ACC112 (cell line): ENCODE results near the gene CHD9.
A peak's percentile ranks its signal among the peaks of the same experiment; 100 is the strongest.

ENCODE experiments used
- H2AFZ ChIP-seq: fragments of 200-600 bp; sonication (generic); one replicate; pipeline ENCODE4 v1.6.0; 2017; ENCODE audit warnings: antibody characterized with exemption, low read length; ENCODE audit not compliant: unreplicated experiment
- H3K27ac ChIP-seq: fragments of 200-600 bp; sonication (generic); 2 replicates; pipeline ENCODE4 v1.5.1; 2014; ENCODE audit warnings: low read depth, mild to moderate bottlenecking, antibody characterized with exemption, low read length, moderate library complexity
- H3K27me3 ChIP-seq: fragments of 200-600 bp; sonication (generic); 2 replicates; pipeline ENCODE4 v1.6.1; 2014; ENCODE audit warnings: mild to moderate bottlenecking, antibody characterized with exemption, low read length, moderate library complexity, mixed read lengths; ENCODE audit not compliant: insufficient read depth
- H3K36me3 ChIP-seq: fragments of 200-600 bp; sonication (generic); 2 replicates; pipeline ENCODE4 v1.6.1; 2016; ENCODE audit warnings: mild to moderate bottlenecking, antibody characterized with exemption, low read length, moderate library complexity, mixed read lengths; ENCODE audit not compliant: insufficient read depth
- H3K4me1 ChIP-seq: fragments of 200-600 bp; sonication (generic); one replicate; pipeline ENCODE4 v1.6.1; 2016; ENCODE audit warnings: low read length, mixed read lengths; ENCODE audit not compliant: insufficient read depth, unreplicated experiment, control insufficient read depth
- H3K4me3 ChIP-seq: fragments of 200-600 bp; sonication (generic); 2 replicates; pipeline ENCODE4 v1.5.1; 2014; ENCODE audit warnings: mild to moderate bottlenecking, low read depth, low read length
- H3K79me2 ChIP-seq: fragments of 200-600 bp; sonication (generic); one replicate; pipeline ENCODE4 v1.6.0; 2016; ENCODE audit warnings: low read length; ENCODE audit not compliant: control insufficient read depth, unreplicated experiment, insufficient read depth

CHD9 gene

DNA sequence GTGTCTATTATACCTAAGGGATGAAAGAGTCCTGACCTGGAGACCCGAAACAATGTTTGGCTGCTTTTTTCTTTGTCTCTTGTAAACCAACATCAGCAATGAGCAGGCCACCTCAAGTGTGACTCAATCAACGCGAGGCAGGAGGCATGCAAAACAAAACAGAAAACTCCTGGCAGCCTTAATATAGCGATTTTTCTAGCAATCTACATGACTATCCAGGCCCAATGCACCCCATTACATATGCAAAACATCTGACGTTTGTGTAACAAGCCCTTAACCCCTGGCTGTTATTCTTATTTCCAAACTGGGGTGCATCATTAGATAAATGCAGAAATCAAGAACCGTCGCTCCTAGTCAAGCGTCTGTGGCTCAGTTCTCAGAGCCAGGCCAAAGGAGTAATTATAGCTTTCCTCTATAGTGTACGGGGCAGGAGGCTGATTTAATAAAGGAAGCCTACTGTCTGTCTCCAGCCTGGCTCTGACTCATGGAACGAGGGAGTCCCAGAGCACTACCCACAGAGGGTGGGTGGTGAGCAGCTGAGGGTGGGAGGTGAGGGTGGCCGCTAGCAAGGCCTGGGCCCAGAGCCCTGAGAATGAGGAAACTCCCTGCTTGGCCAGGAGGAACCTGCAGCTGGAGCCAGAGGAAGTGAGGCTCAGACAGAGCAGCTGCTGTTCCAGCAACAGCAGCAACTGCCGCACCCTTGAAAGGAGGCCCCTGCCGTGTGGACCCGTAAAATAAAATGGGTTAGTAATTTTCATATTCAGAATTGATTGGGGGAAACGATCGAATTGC is 43.9 kb downstream of the CHD9 start:
- peak overlapping the region; percentile 1 for H2AFZ ChIP-seq
- H3K79me2 ChIP-seq, result peaks cover 47% of the 10 kb centered on the region

GRCh38 chr16:53099318-53100130 is 44.7 kb downstream of the CHD9 start:
- peaks cover 45% of the 10 kb centered on the region for H3K79me2 ChIP-seq
- no peaks in the 10 kb centered on the region for H3K27me3 ChIP-seq
- H2AFZ ChIP-seq, result peak overlapping the region; percentile 54
- peak overlapping the region; percentile 96 for H3K27ac ChIP-seq
- peak overlapping the region; percentile 72 for H3K4me3 ChIP-seq
- H3K36me3 ChIP-seq, result no peaks in the 10 kb centered on the region; the same call in 1 of the 2 replicates
- H3K4me1 ChIP-seq, result peaks cover 33% of the 10 kb centered on the region

More for the DNA sequence above, 43.9 kb downstream of the CHD9 start:
- Histone ChIP-seq H3K27ac (peak overlapping the region; percentile 96), H3K4me1 (peaks cover 37% of the 10 kb centered on the region), H3K4me3 (peak overlapping the region; percentile 72), H3K27me3 (no peaks in the 10 kb centered on the region), H3K36me3 (no peaks in the 10 kb centered on the region)

DNA sequence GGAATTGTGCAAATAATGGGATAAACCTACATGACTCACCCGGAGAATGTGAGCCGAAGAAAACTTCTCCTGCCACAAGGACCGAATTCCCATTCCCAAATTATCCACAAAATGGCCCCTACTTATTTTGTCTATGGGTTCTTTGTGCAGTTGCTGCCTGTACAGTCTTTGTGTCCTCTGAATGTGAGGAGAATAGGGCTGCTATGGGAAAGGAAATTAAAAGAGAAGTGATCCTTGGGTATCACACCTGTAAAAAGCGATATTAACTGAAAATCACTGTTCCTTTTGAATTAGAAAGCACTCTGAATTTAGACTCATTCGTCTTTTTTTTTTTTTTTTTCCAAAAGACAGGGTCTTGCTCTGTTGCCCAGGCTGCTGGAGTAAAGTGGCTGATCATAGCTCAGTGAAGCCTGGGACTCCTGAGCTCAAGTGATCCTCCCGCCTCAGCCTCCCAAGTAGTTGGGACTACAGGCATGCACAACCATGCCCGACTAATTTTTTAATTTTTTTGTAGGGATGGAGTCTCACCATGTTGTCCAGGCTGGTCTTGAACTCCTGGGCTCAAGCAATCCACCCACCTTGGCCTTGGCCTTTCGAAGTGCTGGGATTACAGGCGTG is 45.4 kb downstream of the CHD9 start:
- Histone ChIP-seq H3K79me2 (peaks cover 51% of the 10 kb centered on the region), H3K4me3 (peak overlapping the region; percentile 72), H3K27me3 (no peaks in the 10 kb centered on the region), H3K4me1 (peaks cover 29% of the 10 kb centered on the region), H3K36me3 (no peaks in the 10 kb centered on the region; the same call in 1 of the 2 replicates), H2AFZ (no peak overlapping the region), H3K27ac (peak overlapping the region; percentile 96)

DNA sequence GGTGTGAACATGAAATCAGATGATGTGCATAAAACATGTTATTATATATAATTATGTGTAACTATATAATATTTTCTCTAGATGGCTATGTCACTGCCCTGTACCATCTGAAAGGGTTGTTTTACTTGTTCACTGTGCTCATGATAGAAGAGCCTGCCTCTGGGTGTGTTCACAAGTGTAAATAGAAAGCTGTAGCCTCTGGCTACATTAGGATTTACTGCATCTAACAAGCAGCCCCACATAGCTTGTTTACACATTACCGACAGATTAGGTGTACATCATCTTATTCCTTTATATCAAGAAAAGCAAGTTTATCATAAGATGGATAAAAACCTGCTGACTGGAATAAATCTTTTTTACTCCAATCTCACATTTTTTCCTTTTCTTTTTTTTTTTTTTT is 46.1 kb downstream of the CHD9 start:
- Histone ChIP-seq H3K79me2 (peaks cover 51% of the 10 kb centered on the region), H3K27ac (peak overlapping the region; percentile 96)

GRCh38 chr16:53103811-53104210 is 49.0 kb downstream of the CHD9 start:
- no peak overlapping the region for H3K4me3 ChIP-seq
- H3K27ac ChIP-seq, result no peak overlapping the region
- H3K36me3 ChIP-seq, result peaks cover 4% of the 10 kb centered on the region; the same call in 1 of the 2 replicates
- H3K79me2 ChIP-seq, result peaks cover 49% of the 10 kb centered on the region
- H2AFZ ChIP-seq, result no peak overlapping the region
- no peaks in the 10 kb centered on the region for H3K27me3 ChIP-seq
- peaks cover 27% of the 10 kb centered on the region for H3K4me1 ChIP-seq

More for the DNA sequence above, 46.1 kb downstream of the CHD9 start:
- Histone ChIP-seq H3K4me1 (peaks cover 29% of the 10 kb centered on the region), H2AFZ (no peak overlapping the region), H3K27me3 (no peaks in the 10 kb centered on the region), H3K4me3 (peak overlapping the region; percentile 72; the same call in 1 of the 2 replicates), H3K36me3 (no peaks in the 10 kb centered on the region; the same call in 1 of the 2 replicates)

DNA sequence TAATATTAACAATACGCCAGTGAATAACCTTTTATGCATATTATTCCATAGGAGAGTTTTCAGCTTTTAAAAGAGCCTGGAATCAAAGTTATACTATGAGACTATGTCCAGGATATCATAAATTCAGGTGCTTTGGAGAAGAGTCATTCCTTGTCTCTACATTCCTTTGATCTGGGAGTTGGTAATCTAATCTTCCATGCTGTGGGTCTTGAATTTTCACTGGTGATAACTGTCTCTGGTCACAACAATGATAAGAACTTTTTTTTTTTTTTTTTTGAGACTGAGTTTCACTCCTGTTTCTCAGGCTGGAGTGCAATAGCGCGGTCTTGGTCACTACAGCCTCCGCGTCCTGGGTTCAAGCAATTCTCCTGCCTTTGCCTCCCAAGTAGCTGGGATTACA is 50.8 kb downstream of the CHD9 start:
- no peak overlapping the region for H3K27ac ChIP-seq
- no peak overlapping the region for H2AFZ ChIP-seq
- H3K36me3 ChIP-seq, result peaks cover 4% of the 10 kb centered on the region; the same call in 1 of the 2 replicates
- no peak overlapping the region for H3K4me3 ChIP-seq
- H3K4me1 ChIP-seq, result peaks cover 17% of the 10 kb centered on the region
- no peaks in the 10 kb centered on the region for H3K27me3 ChIP-seq
- H3K79me2 ChIP-seq, result peaks cover 53% of the 10 kb centered on the region

DNA sequence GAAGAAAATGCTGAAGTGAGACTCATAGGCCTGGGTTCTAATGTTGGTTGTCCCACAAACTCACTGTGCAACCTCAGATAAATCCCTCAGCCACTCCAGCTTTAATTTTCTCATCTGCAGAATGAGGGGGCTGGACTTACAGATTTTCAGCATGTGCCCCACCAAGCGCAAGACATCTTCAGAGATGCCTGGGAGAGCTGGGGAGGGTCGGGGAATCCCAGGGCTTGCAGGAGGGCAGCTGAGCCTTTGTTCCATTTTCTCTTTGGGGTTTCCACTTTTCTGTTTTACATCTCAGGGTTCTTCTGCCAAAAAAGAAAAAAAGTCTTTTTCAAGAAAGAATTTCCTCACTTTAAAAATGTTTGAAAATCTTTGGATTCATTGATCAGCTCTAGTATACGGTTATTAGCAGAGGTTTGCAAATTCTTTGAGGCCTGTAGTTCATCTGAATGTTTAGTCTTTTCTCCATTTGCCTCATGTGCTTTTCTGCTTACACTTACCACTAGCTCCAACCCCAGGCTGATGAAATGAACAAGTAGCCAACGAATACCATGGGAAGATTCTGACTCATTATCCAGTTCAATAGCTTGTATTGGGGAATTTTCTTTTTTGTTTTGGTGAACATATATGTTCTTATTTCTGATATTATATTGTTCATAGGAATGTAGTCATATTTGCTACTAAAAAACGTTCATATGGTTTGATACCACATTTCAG is 56.4 kb downstream of the CHD9 start:
- Histone ChIP-seq H3K36me3 (0 out of 2 replicates have a peak, but pooled peaks cover 4% of the 10 kb centered on the region), H3K79me2 (peaks cover 43% of the 10 kb centered on the region), H3K4me1 (peaks cover 17% of the 10 kb centered on the region), H2AFZ (peak overlapping the region; percentile 59), H3K4me3 (no peak overlapping the region), H3K27me3 (no peaks in the 10 kb centered on the region), H3K27ac (peak overlapping the region; percentile 42)

GRCh38 chr16:53112015-53112414 is 57.2 kb downstream of the CHD9 start:
- 0 out of 2 replicates have a peak overlapping the region, but pooled peaks have one; percentile 42 for H3K27ac ChIP-seq
- H3K27me3 ChIP-seq, result no peaks in the 10 kb centered on the region
- H3K79me2 ChIP-seq, result peaks cover 38% of the 10 kb centered on the region
- no peaks in the 10 kb centered on the region for H3K36me3 ChIP-seq
- no peak overlapping the region for H3K4me3 ChIP-seq
- H3K4me1 ChIP-seq, result peaks cover 17% of the 10 kb centered on the region
- H2AFZ ChIP-seq, result no peak overlapping the region

DNA sequence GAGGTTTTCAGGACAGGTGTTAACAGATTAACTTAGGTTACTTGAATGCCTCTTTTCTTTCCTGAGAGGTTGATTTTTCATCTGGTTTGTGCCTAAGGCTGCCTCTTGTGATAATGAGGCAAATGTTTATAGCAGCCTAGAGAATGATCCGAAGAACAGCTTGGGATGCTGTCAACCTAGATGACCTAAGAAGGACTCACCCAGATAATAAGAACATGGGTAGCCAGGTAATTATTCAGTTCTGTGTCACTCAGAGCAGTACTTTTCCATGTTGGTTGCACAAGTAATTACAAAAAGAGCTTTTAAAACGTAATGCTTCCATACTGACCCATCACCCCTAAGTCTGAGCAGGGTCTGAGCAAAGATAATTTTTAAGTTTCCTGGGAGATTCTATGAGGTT is 60.3 kb downstream of the CHD9 start:
- H3K27ac ChIP-seq, result no peak overlapping the region

GRCh38 chr16:53115773-53116172 is 61.0 kb downstream of the CHD9 start:
- no peaks in the 10 kb centered on the region for H3K27me3 ChIP-seq
- no peak overlapping the region for H2AFZ ChIP-seq
- no peaks in the 10 kb centered on the region for H3K36me3 ChIP-seq
- no peak overlapping the region for H3K4me3 ChIP-seq
- peaks cover 27% of the 10 kb centered on the region for H3K79me2 ChIP-seq
- H3K27ac ChIP-seq, result no peak overlapping the region
- peaks cover 16% of the 10 kb centered on the region for H3K4me1 ChIP-seq

More for the DNA sequence above, 60.3 kb downstream of the CHD9 start:
- Histone ChIP-seq H3K27me3 (no peaks in the 10 kb centered on the region), H3K4me1 (peaks cover 17% of the 10 kb centered on the region), H3K79me2 (peaks cover 29% of the 10 kb centered on the region), H3K4me3 (no peak overlapping the region), H3K36me3 (no peaks in the 10 kb centered on the region), H2AFZ (no peak overlapping the region)
